EL (cell line): ENCODE results near the gene FMN1.
"Not testable (repeated sequence)": the region's sequence is repeated elsewhere in the genome, so short reads cannot be mapped to it uniquely, and the experiment has no call there.

Source experiments
- DNase-seq: peaks from one replicate; pipeline ENCODE4 v3.0.0-alpha.2; 2016

The FMN1 gene

DNA sequence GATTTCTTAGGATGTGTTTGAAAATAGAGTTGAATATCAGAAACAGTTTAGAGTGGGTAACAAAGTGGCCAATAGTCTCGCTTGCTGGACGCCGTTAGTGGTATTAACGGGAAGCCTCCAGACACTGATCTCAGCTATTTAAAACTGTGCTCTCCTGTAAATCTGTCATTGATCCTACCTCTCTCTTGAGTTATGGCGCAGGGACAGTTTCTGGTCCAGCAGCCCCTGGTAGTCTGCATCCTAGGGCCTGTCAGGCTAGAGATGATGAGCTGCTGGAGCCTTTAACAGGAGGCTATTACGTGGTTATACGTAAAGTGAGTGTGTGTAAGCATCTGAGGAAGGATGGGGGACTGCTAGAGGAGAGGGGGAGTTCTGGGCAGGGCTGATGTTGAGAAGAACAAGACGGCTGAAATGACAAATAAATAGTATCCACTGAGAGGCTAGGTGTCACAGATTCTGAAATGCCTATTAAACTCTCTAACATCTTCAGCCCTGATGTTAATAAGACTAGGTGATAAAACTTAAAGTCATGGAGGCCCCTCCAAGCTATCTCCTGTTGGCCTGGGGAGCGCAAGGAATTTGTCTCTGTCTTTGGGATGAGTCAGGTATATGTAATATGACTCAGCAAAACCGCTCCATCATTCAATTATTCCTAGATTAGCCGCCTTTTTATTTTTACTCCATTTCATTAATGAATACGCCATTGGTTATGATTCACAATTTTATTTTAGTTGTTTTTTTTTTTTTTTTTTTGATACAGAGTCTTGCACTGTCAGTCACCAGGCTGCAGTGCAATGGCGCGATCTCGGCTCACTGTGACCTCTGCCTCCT, 321.0 kb downstream of the FMN1 start:
- no peak for DNase-seq

DNA sequence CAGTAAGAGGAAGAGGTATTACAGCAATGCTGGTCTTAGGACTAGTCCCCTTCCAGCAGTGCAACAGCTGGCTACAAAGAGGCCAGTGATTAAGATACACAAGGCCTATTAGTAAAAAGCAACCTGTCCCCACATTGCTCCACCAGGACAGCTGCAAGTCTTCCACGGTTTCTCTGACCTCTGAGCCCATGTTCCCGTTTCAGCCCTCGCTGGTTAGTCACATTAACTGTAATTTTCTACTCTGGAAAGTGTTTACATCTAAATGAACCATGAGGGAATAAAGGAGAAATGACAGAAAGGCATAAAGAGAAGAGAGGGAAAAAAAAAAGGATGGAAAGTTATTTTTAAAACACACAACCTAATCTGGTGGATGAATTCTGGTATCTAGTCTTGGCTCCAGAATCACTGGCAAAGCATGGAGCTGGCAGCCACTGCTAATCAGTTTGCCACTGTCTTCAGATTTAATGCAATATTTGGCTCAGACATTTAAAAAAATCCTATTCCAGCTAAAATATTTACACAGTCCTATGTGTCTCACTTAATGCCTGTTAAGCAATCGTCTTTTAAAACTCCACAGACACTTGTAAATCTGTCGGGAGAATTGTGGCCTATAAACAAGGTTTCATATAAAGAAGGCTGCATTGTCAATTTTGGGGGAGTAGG, 321.8 kb downstream of the FMN1 start:
- DNase-seq = no peak

DNA sequence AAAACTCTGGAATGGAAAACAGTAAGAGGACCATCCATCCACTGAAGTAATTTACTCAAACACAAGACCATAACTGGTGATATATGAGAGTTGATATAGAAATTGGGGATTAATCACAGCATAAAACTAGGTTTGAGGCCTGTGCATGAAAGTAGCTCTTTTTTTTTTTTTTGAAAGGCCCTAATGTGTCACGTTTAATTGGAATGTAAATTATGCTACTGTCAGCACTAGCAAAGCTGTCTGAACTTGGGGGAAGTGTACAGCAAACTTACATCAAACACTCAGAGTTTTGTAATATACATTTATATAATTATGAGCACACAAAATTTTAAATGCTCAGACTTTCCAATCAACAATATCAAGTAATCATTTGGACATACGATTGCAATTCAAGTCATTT, 322.6 kb downstream of the FMN1 start:
- no peak for DNase-seq

GRCh38 chr15:32870240-32871033, 324.1 kb downstream of the FMN1 start:
- peak; percentile 97 for DNase-seq

DNA sequence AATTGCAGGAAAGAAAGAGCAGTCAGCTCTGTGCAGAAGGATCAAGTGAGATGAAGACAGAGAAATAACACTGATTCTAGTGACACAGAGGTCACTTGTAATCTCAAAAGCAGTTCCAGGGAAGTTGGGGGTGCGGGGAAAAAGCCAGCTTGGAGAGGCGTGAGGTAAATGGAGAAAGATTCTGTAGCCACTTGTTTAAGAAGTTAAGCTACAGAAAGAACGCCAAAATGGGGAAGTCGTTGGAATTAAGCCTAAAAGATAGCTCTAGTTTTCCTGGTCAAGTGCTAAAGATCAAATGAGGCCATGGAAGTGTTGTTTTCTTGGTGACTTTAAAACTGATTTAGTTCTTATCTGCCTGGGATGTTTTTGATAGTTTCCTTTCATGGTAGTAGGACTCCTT, 324.7 kb downstream of the FMN1 start:
- DNase-seq = no peak

- DNase-seq = peak; percentile 88
Measured at GRCh38 chr15:32867313-32867626, 327.2 kb downstream of the FMN1 start.

DNA sequence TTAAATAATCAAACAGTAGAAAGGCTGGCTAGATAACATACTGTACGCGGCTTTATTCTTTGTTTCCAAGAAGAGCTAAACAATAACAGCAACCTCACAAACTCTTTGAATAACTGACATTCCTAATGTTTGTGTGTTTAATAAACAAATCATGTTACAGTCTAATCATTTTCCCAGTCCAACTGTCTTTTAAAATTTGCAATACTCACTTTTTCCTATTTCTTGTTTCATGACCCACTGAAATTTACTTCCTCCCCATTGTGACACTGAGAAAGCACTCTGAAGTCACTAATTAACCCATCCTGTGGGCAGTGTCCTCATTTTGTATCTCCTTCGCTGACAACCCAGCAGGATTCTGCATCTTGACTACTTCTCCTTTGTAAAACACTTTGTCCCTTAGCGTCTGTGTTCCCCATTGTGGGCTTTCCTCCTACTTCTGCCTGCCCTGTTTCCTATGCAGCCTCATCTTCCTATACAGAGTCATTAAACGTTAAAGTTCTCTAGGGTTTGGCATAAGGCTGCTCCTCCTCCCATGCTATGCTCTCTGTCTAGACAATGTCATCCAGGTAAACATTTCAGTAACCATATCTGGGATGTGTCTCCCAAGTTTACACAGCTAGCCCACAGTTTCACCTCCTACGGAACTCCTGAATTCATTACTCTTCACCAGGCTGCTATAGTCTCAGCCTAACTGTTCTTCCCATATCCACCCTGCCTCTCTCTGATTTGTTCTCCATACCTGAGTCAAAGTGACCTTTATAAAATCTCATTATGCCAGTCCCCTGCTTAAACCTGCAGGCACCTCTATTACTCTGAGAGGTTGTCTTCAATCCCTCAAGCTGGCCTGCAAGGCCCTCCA, 327.8 kb downstream of the FMN1 start:
- no peak for DNase-seq

DNA sequence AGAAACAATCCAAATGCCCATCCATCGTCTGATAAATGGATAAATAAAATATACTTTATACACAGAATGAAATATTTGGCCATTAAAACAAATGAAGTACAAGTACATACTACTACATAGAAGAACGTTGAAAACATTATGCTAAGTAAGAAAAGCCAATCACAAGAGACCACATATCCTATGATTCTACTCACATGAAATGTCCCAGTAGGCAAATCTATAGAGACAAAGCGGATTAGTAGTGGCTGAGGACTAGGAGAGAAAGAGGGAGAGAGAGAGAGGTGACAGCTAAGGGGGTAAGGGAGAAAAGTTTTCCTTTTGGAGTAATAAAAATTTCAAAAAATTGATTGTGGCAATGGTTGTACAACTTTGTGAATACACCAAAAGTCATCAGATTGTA, 329.7 kb downstream of the FMN1 start:
- DNase-seq = no peak

DNA sequence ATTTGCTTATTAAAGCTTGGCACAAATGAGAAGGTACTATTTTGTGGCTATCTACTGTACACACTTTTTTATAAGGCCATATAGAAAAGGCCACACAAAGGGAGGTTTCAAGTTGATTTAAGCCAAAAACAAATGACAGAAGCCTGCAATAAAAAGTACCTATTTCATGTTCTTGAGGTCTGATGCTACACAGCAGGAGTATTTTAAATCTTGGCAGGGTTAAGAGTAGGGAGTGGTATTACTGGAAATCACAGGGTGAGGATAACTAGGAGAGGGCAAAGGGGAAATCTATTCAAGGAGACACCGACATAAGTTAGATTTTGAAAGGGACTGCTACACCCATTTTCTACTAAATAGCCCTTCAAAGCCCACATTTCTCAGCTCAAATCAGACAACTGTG, 330.5 kb downstream of the FMN1 start:
- DNase-seq = no peak

DNA sequence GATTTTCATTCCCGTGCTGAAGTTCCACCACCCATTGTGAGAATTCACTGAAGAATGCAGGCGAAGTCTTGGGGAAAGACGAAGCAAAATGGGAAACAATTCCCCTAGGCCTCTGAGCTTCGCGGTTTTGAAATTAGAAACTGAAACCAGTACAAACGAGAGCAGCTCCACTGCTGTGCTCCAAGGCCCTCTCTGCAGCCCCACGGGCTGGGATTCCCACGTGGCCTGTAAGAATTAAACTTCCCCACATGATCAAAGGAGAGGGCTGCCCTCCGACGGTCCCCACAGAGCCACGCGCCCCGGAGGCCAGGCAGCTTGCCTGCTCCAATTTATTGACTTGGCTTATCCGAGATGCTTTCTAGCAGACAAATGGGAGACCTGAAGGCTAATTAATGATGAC, 332.8 kb downstream of the FMN1 start:
- DNase-seq = peak; percentile 79

DNA sequence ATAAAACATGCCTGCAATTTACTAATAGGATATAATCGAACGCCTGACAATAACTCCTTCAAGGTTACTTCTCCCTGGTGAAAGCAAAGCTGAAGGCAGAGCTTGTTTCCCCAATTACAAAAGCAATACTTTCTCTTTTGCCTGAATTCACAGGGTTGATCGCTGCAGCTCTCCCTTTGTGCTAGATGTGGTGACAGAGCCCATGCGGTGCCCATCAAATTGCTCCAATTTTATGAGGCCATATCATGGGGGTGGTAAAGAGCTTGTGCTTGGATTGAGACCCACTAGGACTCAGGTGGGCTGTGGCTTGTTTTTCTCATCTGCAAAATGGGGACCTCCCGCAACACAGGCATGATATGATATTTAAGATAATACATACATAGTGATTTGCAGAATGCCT, 333.3 kb downstream of the FMN1 start:
- DNase-seq = no peak

DNA sequence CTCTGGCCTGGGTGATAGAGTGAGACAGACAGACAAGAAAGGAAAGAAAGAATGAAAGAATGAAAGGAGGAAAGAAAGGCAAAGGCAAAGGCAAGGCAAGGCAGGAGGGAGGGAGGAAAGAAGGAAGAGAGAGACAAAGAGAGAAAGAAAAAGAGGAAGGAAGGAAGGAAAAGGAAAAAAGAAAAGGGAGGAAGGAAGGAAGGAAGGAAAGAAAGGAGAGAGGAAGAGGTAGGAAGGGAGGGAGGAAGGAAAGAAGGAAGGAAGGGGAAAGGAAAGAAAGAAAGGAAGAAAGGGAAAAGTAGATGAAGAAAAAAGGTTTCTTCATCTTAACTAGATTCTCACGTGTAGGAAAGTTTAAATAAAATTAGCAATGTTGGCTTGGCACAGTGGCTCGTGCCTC, 334.5 kb downstream of the FMN1 start:
- no peak for DNase-seq

- DNase-seq = no peak
Measured at GRCh38 chr15:32859251-32859650, 335.3 kb downstream of the FMN1 start.

GRCh38 chr15:32857732-32858131, 336.8 kb downstream of the FMN1 start:
- no peak for DNase-seq

GRCh38 chr15:32856753-32857152, 337.8 kb downstream of the FMN1 start:
- peak; percentile 73 for DNase-seq

DNA sequence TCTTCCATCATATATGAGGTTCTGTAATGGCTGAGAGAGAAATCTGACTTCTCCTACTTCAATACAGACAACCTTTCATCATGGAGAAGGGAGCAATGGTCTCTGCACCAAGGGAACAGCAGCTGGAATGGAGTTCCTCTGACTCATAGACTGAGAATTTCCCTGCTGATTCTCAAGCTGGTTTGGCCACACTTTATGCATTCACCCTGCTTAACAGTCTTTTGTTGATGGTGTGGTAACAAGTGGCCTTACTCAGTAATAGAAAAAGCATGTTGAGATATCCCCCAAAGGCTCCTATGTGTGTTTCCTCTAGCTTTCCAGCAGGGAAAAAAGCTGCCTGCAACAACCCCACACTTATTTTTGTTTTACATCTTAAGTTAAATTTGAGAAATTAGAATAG, 338.6 kb downstream of the FMN1 start:
- DNase-seq = peak; percentile 97

DNA sequence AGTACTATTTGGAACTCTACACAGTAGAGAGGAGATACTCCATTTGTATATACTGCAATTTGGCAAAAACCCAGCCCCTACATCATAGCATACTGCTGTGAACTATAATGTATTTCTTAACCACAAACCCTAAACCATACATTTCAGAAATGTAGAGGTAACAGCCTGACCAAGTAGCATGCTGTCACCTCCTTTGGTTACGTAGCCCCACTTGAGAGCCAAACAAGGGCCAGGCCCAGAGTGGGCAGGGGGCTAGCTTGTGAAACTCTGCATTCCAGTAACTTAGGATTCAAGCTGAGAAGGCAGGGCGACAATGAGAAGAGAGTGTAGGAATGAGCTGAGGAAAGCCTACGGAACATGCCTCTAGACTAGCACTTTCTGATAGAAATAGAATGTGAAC, 340.9 kb downstream of the FMN1 start:
- no peak for DNase-seq

- no peak for DNase-seq
Measured at GRCh38 chr15:32852771-32853170, 341.7 kb downstream of the FMN1 start.

DNA sequence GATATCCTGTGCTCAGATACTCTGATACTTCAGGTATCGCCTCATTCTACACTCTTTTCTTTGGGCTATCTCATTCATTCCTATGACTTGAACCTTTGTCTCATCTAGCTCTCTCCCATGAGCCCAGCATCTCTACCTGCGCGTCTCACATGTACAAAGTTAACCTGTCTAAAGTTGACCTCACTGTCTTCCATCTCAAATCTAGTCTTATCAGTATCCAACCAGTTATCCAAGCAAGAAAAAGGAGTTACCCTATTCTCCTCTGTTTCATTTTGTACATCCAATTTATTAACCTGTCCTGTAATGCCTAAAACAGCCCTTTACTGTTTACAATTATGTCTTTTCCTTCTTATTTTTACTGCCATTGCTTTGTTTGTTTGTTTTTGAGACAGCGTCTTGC, 342.5 kb downstream of the FMN1 start:
- DNase-seq = no peak

GRCh38 chr15:32851572-32851971, 342.9 kb downstream of the FMN1 start:
- DNase-seq = peak; percentile 84

DNA sequence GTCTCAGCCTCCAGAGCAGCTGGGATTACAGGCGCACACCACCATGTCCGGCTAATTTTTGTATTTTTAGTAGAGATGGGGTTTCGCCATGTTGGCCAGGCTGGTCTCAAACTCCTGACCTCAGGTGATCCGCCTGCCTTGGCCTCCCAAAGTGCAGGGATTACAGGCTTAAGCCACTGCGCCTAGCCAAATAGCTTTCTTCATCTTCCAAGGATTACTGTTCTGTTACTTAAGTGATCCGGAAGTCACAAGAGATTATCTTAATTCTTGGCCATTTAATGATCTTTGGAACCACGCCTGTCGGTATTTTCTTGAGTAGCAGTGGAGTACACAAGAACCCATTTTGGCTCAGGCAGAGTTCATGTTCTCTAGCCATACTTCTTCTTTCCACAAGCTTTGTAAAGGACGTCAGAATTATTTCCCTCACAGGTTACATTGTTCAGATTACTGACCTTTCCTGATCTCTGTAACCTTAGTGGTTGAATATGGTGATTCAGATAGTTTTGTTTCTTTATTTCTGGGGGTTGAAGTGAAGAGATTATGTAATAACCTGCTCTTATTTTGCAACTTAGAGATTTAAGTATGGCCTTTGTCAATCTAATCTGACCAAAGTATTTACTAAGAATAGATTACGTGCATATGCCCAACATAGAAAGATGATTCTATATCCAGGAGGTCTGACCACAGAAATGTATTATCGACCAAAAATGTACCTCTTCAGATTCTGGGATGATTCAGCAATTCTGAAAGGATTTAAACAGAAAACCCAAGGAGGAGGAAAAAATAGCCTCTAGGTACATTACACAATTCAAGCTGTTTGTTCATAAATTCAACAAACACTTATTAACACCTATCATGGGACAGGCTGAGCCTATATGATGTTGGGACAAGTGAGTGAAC, 344.5 kb downstream of the FMN1 start:
- DNase-seq = peak; percentile 93

GRCh38 chr15:32846671-32847070, 347.8 kb downstream of the FMN1 start:
- DNase-seq = not testable (repeated sequence)
